PC-3 (cell line): ENCODE data around the gene COL4A1. TPM values are rescaled to one million over a fixed set of nuclear protein-coding genes. Genes with fewer than 3 reads are reported as not detected.

ENCODE experiments used
- ATAC-seq: fragments of 200-7000 bp; cut with Tn5 transposase; 2 replicates; pipeline ENCODE4 v1.9.1; 2020; ENCODE audit warnings: mild to moderate bottlenecking, moderate library complexity
- BruUV-seq: library from RNA; stranded (reverse); fragments of 400-500 nt; replicated peaks from 2 replicates; lab custom pipeline; 2021; lab: Mats Ljungman, UMichigan
- CTCF ChIA-PET: fragments of 300-600 bp; sonication (Branson Sonifier 250); formaldehyde crosslinking; loops from one replicate; lab custom pipeline; 2022; ENCODE audit warnings: antibody characterized with exemption; lab: Charles Lee
- POLR2A ChIA-PET: fragments of 300-600 bp; sonication (Branson Sonifier 250); formaldehyde crosslinking; loops from one replicate; lab custom pipeline; 2022; ENCODE audit warnings: antibody characterized with exemption; ENCODE audit not compliant: unreplicated experiment; lab: Charles Lee
- DNase-seq: peaks from one replicate; pipeline ENCODE4 v3.0.0-alpha.2; 2015
- H2AFZ ChIP-seq: fragments of 300-600 bp; sonication (generic); 2 replicates; pipeline ENCODE4 v1.6.0; 2016; ENCODE audit warnings: antibody characterized with exemption, low read length
- H3F3A ChIP-seq: fragments of 300-600 bp; sonication (generic); one replicate; pipeline ENCODE4 v1.6.0; 2017; ENCODE audit warnings: antibody characterized with exemption, low read length, control low read depth, mild to moderate bottlenecking; ENCODE audit not compliant: unreplicated experiment
- H3K27ac ChIP-seq: fragments of 300-600 bp; sonication (generic); 2 replicates; pipeline ENCODE4 v1.5.1; 2016; ENCODE audit warnings: mild to moderate bottlenecking, low read length
- H3K27me3 ChIP-seq: fragments of 300-600 bp; sonication (generic); 2 replicates; pipeline ENCODE4 v1.6.1; 2016; ENCODE audit warnings: low read length, mixed read lengths
- H3K36me3 ChIP-seq: fragments of 300-600 bp; sonication (generic); 2 replicates; pipeline ENCODE4 v1.6.1; 2016; ENCODE audit warnings: low read depth, mixed run types, low read length, mixed read lengths
- H3K4me1 ChIP-seq: fragments of 300-600 bp; sonication (generic); 2 replicates; pipeline ENCODE4 v1.5.1; 2016; ENCODE audit warnings: low read length; ENCODE audit not compliant: insufficient read depth
- H3K4me2 ChIP-seq: fragments of 300-600 bp; sonication (generic); 2 replicates; pipeline ENCODE4 v1.6.0; 2016; ENCODE audit warnings: low read length
- H3K4me3 ChIP-seq: fragments of 300-600 bp; sonication (generic); 2 replicates; pipeline ENCODE4 v1.5.1; 2016; ENCODE audit warnings: mild to moderate bottlenecking, low read length, mixed read lengths
- H3K79me2 ChIP-seq: fragments of 300-600 bp; sonication (generic); 2 replicates; pipeline ENCODE4 v1.6.1; 2017; ENCODE audit warnings: low read length, mixed read lengths
- H3K9ac ChIP-seq: fragments of 300-600 bp; sonication (generic); 2 replicates; pipeline ENCODE4 v1.6.0; 2016; ENCODE audit warnings: mild to moderate bottlenecking, low read length
- H3K9me2 ChIP-seq: fragments of 300-600 bp; sonication (generic); replicated peaks from 2 replicates; pipeline ENCODE4 v1.6.1; 2016; ENCODE audit warnings: mixed run types, low read length, mixed read lengths
- H3K9me3 ChIP-seq: fragments of 300-600 bp; sonication (generic); 2 replicates; pipeline ENCODE4 v1.6.1; 2016; ENCODE audit warnings: low read length, mixed read lengths
- H4K20me1 ChIP-seq: fragments of 300-600 bp; sonication (generic); 2 replicates; pipeline ENCODE4 v1.6.1; 2016; ENCODE audit warnings: low read length, mixed read lengths
- CTCF ChIP-seq: fragments of 300-600 bp; sonication (generic); conservative IDR thresholded peaks from 2 replicates; pipeline ENCODE4 v1.5.1; 2017; ENCODE audit warnings: antibody characterized with exemption, low read depth, mild to moderate bottlenecking, low read length
- EZH2 ChIP-seq: fragments of 300-600 bp; sonication (generic); IDR thresholded peaks from one replicate; pipeline ENCODE4 v1.6.1; 2017; ENCODE audit warnings: antibody characterized with exemption, mild to moderate bottlenecking, low read length; ENCODE audit not compliant: unreplicated experiment
- EZH2phosphoT487 ChIP-seq: fragments of 300-600 bp; sonication (generic); IDR thresholded peaks from 2 replicates; pipeline ENCODE4 v1.6.1; 2018; ENCODE audit warnings: mild to moderate bottlenecking, antibody characterized with exemption, low read length, borderline replicate concordance
- intact Hi-C: fragments of 100-400 bp; cut with micrococcal nuclease; formaldehyde crosslinking; loops from 2 replicates; pipeline ENCODE4 v1.9.0; 2023
- total RNA-seq: library from RNA; depleted of rRNA; stranded (reverse); fragments of >200 nt; gene quantifications from 2 replicates; pipeline ENCODE4 v1.2.3, GENCODE V29; 2014

The COL4A1 gene
- total RNA-seq, 1 experiment from 2014 or later = 48.7 TPM

- intact Hi-C loops = no loop called here
- Histone ChIP-seq H3K4me1 (peaks cover 18% of the 10 kb centered on the region; the same call in 1 of the 2 replicates), H3K4me3 (no peak overlapping the region), H2AFZ (no peak overlapping the region), H3K36me3 (no peaks in the 10 kb centered on the region; the same call in 1 of the 2 replicates), H3K27me3 (no peaks in the 10 kb centered on the region), H3K4me2 (no peak overlapping the region), H3K9me2 (no peaks in the 10 kb centered on the region), H3K79me2 (peaks cover 27% of the 10 kb centered on the region), H3K9ac (no peak overlapping the region), H4K20me1 (no peaks in the 10 kb centered on the region), H3K9me3 (no peaks in the 10 kb centered on the region), H3F3A (no peaks in the 10 kb centered on the region), H3K27ac (0 out of 2 replicates have a peak overlapping the region, but pooled peaks have one; percentile 17)
- TF ChIP-seq EZH2phosphoT487 (no peak), CTCF (no peak), EZH2 (no peak)
- BruUV-seq = no TSS peak
- POLR2A ChIA-PET = interaction anchor here (0.8 kb wide), 1 partner anchor 48 kb away, joined by 5 read pairs; the partner anchor contains the start of genes COL4A1 and COL4A2
- ATAC-seq (no peak), DNase-seq (no peak)
- CTCF ChIA-PET = interaction anchor here (0.6 to 0.8 kb wide), 2 partner anchors 17 to 57 kb away, joined by 3 to 9 read pairs; no protein-coding TSS in a partner anchor
Measured at GRCh38 chr13:110354715-110355473, 47.9 kb upstream of the COL4A1 start.

- BruUV-seq = no TSS peak
- TF ChIP-seq EZH2 = no peak
- no peak for TF ChIP-seq EZH2phosphoT487
- TF ChIP-seq CTCF = no peak
- Histone ChIP-seq H3K79me2 (peaks cover 34% of the 10 kb centered on the region), H3F3A (no peaks in the 10 kb centered on the region), H3K4me3 (no peak overlapping the region), H2AFZ (no peak overlapping the region), H3K4me1 (peaks cover 20% of the 10 kb centered on the region; the same call in 1 of the 2 replicates), H4K20me1 (no peaks in the 10 kb centered on the region), H3K27me3 (no peaks in the 10 kb centered on the region), H3K27ac (no peak overlapping the region), H3K9ac (no peak overlapping the region), H3K9me2 (no peaks in the 10 kb centered on the region), H3K9me3 (no peaks in the 10 kb centered on the region), H3K4me2 (no peak overlapping the region), H3K36me3 (no peaks in the 10 kb centered on the region; the same call in 1 of the 2 replicates)
- ATAC-seq = peak; percentile 48
- peak; percentile 17 for DNase-seq
- intact Hi-C loops = no loop called here
- ChIA-PET POLR2A (interaction anchor here (0.6 to 0.8 kb wide), 2 partner anchors 45 to 47 kb away, joined by 5 to 9 read pairs; partner anchors contain the start of genes COL4A1 and COL4A2), CTCF (interaction anchor here (0.6 to 0.8 kb wide), 2 partner anchors 17 to 58 kb away, joined by 3 to 9 read pairs; no protein-coding TSS in a partner anchor)
Measured at GRCh38 chr13:110354123-110354627, 47.2 kb upstream of the COL4A1 start.
